Bone marrow (tissue), 2 donors: Measurements from ENCODE around the gene UGDH.
"Not testable (repeated sequence)": the region's sequence is repeated elsewhere in the genome, so short reads cannot be mapped to it uniquely, and the experiment has no call there.

Experiments
- DNase-seq, 2 donors: peaks; one replicate each; lab custom pipeline; 2025; lab: John Stamatoyannopoulos, UW

Gene UGDH

DNA sequence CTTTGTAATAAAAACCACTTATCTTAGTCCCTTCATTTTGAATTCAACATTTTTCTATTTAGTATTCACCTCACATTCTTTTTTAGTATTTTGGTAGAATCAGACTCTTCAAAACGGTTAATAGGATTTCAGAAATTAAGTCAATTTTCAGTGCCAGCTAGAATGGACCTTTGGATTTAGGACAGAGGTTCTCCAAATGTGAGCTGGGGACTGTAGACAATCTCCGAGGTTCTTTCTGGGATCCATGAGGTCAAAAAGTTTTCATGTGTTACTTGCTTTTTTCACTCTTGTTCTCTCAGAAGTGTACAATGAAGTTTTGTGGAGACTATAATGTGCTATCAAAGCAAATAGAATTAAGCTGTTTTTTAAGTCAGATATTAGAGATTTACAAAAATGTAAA lies 2.3 kb upstream of the UGDH start:
- DNase-seq, result no peak

DNA sequence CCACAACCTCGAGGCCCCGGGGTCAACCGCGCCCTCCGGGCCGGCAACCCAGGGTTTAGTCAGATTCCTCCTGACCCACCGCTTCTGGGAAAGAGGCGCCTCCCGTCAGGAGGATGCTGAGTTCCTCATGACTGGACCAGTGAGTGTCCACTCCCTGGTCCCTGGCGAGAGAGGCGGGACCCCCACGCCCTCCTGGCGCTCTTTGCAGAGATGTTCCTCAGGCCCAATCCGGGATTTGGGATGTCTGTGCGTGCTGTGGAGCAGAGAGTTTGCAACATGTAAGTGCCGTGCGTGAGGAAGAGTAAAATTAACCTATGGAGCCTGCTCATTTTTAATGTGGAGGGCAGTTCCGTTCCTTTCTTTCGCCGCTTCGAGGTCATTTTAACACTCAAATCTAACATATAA lies 824 bp upstream of the UGDH start:
- DNase-seq, result no peak

DNA sequence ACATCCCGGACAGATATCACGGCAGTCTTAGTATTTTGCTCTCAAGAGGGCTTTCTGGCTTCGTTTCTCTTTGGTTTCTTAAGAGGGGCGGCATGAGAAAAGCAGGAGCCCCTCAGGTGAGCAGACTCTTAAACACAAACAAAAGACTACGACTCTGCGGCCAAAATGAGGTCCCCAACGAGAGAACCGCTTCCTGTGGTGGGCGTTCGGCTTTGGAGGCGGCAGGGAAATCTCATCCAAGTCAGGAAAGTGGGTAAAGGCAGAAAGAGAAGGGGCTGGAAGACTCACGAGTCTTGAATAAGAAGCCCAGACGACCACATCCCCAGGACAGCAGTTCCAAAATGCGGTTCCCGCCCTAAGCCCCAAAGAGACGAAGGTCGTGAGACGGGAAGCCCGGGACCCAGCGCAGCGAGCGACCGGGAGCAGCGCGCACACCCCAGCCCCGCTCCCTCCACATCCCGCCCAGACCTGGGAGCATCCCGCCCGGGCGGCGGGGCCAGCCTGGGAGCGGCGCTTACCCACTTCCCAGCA lies 409 bp downstream of the UGDH start:
- DNase-seq, result peak in 1 of 2 donors; percentile 62

DNA sequence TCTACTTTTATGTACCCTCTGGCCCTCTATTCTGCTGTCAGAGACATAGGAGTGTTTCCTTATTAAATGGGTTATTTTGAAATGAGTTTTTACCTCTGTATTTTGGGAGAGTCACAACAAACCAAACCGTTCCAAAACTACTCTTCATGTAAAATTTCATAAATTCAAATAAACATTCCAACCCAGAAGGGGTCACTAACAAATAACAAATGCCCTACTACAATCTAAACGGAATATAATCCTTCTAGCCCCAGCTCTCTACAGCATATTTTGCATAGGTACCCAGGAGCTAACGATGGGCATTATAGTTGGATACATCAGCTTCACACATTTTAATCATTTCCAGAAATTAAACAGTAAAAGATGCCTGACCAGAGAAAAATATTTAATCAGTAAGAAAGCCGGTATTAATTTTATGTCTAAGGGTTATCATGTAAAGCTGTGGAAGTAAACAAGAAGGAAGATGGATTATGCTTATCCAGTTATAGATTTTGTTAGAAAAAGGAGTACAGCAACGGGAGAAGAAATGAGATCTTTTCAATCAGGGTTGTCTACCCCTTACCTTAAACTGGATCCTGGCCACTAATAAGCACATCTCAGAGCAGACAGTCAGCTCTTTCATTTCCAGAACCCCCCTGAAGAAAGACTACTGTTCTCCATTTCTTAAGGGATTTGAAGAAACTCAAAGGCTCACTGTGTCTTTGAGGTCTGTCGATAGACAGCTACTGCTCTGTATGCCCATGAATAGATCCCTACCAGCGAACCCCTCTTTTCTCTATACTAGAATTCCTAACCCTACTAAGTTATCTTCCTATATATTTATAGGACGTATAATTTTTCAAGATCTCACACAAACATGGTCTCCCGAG lies 1.2 kb downstream of the UGDH start:
- DNase-seq, result no peak

DNA sequence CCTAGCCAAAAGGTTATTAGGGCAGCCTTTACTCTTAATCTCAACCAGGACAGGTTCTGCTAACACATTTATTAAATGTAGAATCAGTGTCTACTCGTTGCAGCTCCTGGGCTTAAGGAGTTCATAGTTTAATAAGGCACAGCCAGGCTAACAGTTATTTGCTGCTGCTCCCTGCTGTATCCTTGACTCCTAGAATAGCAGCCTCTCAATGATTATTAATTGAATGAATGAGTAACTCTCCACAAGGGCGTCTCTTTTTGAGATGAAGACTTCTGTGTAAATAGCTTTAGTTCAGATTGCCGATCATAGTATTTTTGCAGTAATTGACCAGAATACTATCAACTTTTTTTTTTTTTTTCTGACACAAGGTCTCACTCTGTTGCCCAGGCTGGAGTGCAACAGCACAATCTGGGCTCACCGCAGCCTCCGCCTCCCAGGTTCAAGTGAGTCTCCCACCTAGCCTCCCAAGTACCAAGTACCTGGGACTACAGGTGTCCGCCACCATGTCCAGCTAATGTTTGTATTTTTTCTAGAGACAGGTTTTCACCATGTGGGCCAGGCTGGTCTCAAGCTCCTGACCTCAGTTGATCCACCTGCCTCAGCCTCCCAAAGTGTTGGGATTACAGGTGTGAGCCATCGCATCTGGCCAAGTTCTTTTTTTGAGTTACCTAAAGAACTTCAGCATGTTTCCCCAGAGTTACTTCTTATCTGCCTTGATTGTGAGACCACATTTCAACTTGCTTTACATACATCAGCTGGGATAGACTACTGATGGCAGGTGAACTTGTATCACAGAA lies 2.9 kb downstream of the UGDH start:
- DNase-seq, result no peak

DNA sequence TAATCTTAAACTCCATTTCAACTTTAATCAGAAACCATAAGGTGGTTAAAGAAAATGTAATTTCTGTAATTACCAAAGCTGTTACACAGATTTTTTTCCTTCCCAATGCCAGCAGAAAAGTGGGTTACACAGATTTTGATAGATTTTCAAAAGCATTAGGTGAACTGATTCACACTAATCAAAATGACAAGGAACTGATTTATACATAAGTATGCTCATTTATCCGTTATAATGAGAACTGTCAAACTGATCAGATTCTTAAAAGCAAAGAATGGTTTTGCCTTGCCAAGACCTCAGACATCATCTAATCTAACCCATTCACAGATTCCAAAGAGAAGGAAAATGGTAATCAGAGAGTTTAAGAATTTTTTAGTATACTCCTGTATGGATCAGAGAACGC lies 5.2 kb downstream of the UGDH start:
- DNase-seq, result no peak

DNA sequence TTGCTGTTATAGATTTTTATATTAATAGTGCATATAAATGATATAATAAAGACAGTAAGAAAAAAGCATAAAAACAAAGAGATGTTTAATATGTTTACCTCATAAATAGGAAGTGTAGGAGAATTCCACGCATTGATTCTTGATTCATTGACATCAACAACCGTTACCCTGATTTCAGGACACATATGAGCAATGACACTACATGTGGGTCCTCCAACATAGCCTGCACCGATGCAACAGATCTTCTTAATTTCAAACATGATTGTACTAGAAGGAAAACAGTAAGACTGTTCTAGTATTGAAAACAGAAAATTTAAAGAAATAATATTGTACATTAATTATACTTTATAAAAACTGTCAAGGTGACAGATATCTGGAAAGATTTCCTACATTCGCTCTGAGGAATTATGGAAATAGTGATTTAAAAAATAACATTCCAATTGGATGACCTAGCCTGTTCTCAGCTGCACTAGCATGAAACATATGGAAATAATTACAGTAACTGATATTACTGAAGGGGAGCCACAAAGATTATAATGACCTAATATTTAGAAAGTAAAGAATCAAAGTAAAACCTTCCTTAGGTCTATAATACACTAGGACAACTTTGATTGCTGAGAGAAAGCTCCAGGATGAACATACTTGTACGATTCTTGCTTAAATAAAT lies 5.9 kb downstream of the UGDH start:
- no peak for DNase-seq

DNA sequence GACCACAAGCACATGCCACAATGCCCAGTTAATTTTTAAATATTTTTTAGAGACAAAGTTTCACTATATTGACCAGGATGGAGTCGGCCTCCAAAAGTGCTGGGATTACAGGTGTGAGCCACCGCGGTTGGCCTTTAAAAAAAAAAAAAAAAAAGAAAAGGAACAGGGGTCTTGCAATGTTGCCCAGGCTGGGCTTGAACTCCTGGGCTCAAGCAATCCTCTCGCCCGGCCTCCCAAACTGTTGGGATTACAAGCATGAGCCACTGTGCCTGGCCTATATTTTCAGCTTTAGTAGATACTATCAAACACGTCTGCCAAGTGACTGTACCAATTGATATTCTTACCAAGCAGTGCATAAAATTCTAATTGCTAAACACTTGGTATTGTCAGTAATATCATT lies 8.8 kb downstream of the UGDH start:
- DNase-seq, result no peak

DNA sequence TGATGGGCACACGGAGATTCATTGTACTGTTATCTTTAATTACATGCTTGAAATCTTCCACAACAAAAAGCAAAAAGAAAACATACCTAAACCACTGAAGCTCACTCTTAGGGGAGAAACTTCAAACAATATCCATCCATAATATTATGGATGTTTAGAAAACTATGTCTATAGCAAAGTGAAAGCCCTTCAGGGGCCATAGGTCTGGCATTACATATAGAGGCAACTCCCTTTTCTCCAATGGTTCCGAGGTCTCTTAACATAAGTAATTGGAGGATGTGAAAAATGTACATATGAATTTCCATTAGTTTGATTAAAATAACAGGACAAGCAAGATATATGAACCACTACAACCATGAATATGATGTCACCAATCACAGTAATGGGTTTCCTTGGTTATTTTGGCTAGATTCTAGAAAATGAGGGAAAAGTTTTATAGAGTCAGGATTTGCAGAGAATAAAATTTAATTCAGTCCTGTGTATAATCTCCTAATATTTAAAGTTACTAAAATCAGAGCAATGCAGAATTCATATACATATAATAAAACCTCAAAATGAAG lies 10.8 kb downstream of the UGDH start:
- DNase-seq, result no peak

DNA sequence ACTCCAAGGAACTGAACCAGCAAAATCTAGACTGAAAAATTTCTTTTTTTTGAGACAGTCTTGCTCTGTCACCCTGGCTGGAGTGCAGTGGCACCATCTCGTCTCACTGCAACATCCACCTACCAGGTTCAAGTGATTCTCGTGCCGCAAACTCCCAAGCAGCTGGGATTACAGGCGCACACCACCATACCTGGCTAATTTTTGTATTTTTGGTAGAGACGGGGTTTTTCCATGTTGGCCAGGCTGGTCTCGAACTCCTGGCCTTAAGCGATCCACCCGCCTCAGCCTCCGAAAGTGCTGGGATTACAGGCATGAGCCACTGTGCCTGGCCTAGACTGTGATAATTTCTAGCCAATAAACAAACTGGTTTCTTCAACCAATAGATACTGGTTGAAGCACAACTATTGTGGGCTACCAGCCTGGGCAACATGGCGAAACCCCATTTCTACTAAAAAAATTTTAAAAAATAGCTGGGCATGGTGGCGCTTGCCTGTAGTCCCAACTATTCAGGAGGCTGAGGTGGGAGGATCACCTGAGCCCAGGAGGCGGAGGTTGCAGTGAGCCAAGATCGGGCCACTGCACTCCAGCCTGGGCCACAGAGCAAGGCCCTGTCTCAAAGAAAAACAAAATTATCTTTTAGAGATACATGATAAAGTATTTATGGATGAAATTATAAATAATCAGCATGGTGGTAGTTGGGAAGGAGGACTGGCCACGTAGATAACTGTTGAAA lies 11.4 kb downstream of the UGDH start:
- not testable (repeated sequence) for DNase-seq

DNA sequence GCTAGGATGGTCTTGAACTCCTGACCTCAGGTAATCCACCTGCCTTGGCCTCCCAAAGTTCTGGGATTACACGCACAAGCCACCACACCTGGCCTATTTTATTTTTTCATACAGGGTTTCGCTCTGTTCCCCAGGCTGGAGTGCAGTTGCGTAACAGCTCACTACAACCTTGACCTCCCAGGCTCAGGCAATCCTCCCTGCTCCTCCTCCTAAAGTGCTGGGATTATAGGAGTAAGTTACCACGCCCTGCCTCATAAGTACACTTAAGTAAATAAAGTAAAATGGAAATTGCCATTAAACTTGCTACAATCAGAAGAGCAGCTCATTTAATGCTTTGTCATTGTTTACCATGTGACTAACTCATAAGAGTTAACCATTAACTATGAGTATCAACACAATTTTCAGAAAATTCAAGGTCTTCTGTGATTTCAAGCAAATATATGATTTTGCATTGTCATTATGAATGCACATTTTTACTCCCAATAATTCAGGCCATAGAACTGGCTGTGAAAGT lies 12.3 kb downstream of the UGDH start:
- DNase-seq, result no peak

DNA sequence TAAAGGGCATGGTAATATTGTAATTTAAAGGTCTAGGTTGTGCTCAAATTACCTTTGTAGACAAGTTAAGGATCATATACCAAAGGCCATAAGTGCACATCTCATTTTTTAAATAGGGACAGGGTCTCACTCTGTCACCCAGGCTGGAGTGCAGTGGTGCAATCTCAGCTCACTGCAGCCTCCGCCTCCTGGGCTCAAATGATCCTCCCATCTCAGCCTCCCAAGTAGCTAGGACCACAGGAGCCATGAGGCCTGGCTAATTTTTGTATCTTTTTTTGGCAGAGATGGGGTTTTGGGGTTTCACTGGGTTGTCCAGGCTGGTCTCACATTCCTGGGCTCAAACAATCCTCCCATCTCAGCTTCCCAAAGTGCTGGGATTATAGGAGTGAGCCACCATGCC lies 13.0 kb downstream of the UGDH start:
- not testable (repeated sequence) for DNase-seq

DNA sequence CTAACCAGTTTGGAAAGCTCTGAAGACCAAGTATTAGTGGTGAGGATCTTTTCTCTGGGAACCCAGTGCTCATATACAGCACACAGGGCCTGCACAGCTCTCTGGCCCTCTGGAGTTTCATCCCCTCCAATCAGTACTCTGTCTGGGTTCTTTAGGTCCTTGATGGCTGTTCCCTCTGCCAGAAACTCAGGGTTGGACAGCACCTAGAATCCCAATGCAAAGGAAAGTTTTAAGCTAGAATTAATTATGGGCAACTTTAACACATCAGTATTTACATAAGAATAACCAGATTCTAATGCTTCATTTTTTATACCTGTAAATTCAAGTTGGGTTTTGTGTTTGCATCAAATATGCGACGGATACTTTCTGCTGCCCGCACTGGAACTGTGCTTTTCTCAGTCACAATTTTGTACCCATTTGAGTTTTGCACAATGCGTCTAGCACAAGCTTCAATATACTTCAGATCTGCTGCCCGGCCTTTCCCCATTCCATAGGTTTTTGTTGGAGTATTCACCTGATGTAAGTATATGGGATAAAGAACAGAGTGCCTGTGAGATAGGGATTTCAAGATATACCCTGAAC lies 16.8 kb downstream of the UGDH start:
- DNase-seq, result no peak

DNA sequence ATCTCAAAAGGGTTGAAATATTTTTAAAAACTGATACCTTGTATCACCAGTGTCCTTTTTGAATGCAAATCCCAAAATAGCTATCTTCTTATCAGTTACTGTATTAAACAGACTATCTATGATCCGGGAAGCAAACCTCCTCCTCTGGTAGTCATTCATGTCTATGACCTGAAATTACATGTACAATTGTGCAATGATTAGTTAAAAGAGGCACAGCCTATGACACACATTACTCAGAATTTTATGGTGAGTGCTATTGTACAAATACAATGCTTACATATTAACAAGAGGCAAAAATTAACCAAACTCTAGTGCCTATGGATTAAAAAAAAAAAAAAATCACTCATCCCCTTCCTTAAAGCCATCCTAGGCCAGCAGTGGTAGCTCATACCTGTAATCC lies 21.7 kb downstream of the UGDH start:
- no peak for DNase-seq

DNA sequence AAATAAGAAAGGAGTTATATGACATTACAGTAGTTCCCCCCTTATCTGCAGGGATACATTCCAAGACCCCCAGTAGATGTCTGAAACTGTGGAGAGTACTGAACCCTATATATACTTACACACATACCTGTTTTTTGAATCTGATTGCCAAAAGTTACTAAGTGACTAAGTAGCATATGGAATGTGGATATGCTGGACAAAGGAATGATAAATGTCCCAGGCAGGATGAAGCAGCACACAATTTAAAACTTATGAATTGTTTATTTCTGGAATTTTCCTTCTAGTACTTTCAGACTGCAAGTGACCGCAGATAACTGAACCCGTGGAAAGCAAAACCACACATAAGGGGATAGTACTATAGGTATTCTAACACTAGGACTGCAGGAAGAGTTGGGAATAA lies 22.7 kb downstream of the UGDH start:
- no peak for DNase-seq

DNA sequence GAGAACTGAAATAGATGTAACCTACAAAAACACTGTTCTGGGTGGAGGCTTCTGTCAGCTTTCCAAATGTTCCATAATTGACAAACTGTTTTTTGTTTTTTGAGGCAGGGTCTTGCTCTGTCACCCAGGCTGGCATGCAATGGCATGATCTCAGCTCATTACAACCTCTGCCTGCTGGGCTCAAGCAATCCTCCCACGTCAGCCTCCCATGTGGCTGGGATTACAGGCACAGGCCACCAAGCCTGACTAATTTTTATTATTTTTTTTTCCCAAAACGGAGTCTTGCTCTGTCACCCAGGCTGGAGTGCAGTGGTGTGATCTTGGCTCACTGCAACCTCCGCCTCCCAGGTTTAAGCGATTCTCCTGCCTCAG lies 24.6 kb downstream of the UGDH start:
- not testable (repeated sequence) for DNase-seq

DNA sequence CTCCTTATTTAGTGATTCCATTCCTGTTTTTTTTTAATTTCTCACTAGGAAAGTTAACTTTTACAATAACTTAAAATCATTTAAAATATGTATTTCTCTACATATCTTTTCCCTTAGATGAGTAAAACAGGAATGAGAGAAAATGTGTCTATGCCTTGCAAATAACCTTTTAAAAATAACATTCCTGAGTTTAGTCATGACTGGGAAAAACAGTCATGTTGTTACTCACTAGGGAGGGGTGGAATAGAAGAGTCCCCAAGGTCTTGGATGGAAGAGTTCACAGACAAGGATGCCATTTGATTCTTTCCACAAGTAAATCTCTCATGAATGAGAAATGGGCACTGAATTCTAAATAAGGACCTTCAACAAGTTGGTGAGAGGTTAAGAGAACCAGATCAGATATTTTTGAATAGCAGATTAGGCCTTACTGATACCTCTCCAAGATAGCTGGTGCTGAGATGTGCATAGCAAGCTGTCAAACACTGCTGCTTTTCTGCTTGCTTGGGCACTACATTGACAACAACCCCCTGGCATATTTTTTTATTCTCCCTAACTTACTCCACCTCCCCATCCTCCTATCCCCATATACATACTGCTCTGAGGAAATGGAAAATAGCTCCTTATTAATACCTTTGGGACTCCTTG lies 25.1 kb downstream of the UGDH start:
- DNase-seq, result no peak

DNA sequence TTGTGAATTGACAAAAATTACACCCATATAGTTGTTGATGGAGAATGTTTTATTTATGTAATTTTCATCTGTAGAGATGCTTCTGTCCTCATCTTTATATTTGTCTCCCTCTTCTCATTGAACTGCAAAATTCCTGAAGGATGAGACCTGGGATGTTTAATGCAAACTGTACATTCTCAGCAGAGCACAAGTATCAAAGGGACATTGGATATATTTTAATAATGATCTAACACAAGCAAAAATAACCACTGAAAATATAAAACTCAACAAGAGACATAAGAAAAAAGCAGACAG lies 28.6 kb downstream of the UGDH start:
- DNase-seq, result no peak

DNA sequence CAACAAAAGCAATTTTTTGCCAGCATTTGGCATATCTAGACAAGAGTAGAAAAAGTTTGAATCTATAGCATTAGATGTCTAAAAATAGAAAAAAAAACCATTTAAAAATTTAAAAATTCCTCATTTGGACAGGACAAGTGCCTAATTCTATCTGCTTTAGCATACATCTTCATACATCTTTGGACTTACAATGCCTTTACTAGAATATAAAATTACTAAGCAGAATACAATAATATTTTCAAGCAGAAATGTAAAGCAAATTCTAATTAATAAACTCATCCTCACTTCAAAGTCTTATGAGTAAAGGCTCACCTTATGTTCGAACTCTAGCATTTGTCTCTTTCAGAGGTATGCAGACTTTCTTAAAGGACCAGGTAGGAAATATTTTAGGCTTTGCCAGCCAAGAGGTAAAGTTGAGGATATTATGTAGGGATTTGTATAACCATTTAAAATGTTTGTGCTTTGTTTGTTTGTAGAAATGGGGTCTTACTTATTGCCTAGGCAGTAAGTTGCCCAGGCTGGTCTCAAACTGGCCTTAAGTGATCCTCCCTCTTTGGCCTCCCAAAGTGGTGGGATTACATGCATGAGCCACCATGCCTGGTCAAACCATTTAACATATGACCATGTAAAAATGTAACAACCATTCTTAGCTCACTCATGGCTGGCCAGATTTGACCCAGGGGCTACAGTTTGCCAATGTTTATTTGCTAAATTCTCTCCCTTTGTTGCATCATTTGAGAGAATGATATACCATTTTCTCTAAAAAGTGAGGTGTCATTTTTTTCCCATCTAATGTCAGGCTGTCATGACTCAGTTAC lies 29.1 kb downstream of the UGDH start:
- no peak for DNase-seq
